ENCODE data around the gene VPS16. TPM values are rescaled to one million over a fixed set of nuclear protein-coding genes. Genes with fewer than 3 reads are reported as not detected.
A peak's percentile ranks its signal among the peaks of the same experiment; 100 is the strongest.

Gene VPS16
- total RNA-seq, 1 donor from 2014 or later: 31.3 TPM

DNA sequence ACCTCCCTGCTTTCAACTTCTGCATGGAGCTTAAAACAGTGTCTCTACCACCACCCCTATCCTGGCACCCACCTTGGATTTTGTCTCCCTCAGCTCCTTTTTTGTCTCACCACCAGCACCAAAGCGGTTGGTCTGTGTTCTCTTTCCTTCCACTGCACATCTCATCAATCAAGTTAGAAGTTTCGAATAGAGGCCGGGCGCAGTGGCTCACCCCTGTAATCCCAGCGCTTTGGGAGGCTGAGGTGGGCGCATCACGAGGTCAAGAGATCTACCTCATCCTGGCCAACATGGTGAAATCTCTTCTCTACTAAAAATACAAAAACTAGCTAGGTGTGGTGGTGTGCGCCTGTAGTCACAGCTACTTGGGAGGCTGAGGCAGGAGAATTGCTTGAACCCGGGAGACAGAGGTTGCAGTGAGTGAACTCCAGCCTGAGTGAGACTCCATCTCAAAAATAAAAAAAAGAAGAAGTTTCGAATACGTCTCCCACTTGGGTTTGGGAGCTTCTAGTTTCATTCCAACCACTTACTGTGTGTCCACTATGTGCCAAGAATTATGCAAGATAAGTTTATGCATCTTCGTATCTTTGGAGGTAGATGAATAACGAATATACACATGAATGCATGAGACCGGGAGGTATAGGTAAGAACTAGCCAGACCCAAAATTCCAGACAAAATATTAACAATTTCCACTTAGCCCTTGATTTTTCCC, 6.0 kb upstream of the VPS16 start:
- no peak for DNase-seq (ENCODE audit: low read depth)

DNA sequence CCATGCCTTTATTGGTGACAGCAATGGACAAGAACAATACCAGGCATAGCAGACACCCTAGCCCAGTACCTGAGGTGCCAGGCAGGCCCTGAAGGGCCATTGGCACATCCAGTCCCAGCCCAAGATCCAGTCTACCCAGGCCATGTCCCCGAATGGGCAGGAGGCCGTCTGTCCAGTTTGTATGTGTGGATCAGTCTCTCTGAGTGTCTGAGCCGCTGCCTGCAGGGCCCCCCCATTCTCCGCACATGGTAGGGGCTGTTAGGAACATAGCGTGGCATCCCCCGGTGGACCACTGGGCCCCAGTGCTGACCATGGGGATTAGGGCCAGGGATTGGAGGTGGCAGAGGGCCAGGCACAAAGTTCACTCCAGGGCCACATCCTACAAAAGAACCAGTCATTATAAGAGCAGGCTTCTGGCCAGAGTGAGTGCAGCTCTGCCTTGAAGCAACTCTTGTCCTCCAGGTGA, 5.2 kb upstream of the VPS16 start:
- no peak for DNase-seq (ENCODE audit: low read depth)

DNA sequence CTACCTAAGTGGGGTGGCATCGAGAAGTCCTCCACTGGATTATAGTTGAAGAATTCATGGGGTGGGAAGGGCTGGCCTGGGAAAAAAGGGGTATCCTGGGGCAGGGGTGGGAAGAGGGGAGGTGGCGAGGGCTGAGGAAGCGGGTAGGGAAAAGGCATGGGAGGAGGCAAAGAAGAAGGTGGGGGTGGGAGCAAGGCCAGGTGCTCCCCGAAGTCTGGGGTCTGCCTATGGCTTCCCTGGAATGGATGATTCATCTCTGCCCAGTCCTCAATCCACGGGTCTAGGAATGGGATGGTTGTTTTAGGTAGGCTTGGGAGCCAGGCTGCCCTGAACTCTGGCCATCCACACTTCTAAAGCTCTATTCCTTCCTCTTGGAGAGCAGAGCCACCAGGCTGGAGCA, 4.5 kb upstream of the VPS16 start:
- DNase-seq (ENCODE audit: low read depth): no peak

DNA sequence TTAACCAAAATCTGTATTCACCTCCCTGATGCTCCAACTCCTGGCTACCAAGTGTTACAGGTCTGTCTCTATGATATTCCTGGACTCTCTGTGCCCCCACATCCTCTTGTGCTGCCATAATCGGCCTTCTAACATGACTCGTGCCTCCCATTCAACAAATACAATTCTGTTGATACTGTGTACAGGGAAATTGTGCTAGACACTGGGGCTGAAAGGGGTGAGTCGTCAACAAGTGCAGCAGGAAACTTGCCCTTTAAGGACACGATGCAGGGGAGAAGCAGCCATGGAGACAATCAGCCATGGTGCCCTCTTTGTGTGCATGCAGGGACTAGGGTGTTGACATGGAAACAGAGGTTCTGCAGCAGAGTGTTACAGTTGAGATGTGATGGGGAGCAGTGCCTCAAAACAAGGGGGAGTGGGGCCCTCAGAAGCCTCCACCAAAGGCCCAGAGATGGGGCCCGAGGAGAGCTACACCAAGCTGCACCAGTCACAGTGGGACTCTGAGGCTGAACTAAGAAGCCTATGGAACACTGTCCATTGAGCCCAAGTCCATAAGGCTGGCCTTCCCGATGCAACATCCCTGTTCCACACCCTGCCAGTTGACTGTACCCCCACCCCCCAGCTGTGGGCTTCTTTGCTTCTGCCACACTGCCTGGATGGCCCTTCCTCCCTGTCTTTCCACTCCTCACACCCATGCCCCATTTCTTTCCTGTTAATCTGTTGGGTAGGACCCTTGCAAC, 3.2 kb upstream of the VPS16 start:
- no peak for DNase-seq (ENCODE audit: low read depth)

DNA sequence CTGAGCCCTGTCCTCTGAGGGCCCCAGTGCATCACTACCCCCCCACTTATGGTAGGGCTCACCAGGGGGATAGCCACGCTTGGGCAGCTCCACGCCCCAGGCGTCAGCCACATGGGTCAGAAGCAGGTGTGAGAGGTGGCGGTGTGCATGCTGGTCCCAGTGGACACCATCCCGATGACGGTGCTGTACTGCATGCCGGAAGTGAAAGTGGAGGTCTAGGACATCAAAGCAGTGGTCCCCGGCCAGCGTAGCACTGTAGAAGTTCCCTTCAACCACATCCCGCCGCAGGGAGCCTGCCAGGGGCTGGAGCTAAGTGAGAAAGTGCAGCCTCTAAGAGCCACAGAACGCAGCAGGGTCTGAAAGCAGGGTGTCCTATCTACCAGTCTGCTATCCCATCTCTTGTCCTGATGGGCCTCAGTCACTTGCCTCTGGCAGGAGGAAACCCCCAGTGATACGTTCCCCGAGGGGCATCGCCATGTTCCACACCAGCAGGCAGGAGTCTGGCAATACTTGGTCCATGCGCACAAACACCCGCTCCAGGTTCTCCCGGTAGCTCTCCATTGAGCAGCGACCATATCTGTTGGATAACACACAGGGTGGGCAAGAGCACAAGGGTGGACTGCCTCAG, 2.3 kb upstream of the VPS16 start:
- DNase-seq (ENCODE audit: low read depth): no peak

GRCh38 chr20:2838847-2839671, 1.5 kb upstream of the VPS16 start:
- no peak for DNase-seq (ENCODE audit: low read depth)

DNA sequence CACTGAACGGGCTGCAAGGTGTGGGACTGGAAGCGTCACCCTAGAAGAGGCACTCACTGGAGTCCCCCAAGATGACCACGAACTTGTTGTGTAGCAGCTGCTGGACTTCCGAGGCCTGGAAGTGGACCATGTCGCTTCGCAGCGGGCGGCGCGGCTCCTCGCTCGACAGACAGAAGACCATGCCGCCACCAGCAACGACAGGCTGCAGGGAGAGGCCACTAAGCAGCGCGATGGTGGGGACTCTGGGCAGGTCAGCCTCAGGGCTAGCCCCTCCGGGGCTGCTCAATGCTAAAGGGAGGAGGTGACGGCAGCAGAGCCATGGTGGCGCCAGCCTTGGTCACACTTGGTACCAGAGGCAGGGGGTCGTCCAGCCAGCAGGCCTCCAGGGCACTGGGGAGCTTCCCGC, 810 bp upstream of the VPS16 start:
- no peak for DNase-seq (ENCODE audit: low read depth)

DNA sequence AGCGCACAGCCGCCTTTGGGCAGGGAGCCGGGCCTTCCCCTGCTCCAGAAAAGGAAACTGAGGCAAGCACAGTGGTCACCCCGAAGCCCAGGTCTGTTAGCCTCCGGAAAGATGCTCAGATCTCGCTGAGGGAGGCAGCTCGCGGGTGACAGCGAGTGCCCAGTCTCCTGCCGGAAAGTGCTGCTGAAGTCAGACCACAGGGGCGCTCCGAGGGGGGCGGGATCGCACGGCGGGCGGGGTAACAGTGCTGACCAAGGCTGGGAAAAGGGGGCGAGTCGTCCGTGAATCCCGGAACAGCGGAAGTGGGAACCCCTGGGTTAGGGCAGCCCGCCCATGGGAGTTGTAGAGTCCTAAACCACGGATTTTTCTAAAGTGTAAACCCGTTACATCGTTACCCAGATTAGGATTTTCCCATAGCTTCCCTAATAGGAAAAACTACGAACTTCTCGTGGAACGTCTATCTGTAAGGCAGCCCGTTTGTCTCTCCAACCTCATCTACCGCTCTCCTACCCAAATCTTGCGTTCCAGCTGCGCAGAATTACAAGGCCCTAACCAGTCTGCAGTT, 504 bp downstream of the VPS16 start:
- peak; percentile 61 for DNase-seq (ENCODE audit: low read depth)

- DNase-seq (ENCODE audit: low read depth): no peak
These were observed 5.1 kb downstream of the VPS16 start for GRCh38 chr20:2845607-2846006.

- no peak for DNase-seq (ENCODE audit: low read depth)
These were observed 6.2 kb downstream of the VPS16 start for GRCh38 chr20:2846698-2847097.

- DNase-seq (ENCODE audit: low read depth): no peak
These were observed 7.3 kb downstream of the VPS16 start for GRCh38 chr20:2847802-2848201.

GRCh38 chr20:2849529-2849928, 9.0 kb downstream of the VPS16 start:
- no peak for DNase-seq (ENCODE audit: low read depth)

GRCh38 chr20:2851086-2851485, 10.5 kb downstream of the VPS16 start:
- no peak for DNase-seq (ENCODE audit: low read depth)

DNA sequence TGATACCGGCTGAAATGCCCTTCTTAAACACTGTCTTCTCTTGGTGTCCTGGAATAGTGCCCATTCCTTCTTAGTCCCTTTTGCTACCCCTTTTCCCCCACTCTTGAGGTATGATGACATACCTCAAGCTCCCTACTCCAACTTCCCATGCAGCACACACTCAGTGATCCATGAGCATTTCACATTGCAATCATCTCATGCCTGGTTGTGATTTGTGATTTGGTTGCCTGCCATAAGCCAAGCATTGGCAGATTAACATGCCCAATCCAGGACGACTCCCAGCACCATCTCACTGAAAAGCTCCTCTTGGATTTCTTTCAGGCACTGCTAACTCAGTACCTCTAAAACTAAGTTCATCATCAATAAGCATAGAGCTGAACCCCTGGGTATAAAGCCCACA, 18.0 kb downstream of the VPS16 start:
- DNase-seq (ENCODE audit: low read depth): no peak

DNA sequence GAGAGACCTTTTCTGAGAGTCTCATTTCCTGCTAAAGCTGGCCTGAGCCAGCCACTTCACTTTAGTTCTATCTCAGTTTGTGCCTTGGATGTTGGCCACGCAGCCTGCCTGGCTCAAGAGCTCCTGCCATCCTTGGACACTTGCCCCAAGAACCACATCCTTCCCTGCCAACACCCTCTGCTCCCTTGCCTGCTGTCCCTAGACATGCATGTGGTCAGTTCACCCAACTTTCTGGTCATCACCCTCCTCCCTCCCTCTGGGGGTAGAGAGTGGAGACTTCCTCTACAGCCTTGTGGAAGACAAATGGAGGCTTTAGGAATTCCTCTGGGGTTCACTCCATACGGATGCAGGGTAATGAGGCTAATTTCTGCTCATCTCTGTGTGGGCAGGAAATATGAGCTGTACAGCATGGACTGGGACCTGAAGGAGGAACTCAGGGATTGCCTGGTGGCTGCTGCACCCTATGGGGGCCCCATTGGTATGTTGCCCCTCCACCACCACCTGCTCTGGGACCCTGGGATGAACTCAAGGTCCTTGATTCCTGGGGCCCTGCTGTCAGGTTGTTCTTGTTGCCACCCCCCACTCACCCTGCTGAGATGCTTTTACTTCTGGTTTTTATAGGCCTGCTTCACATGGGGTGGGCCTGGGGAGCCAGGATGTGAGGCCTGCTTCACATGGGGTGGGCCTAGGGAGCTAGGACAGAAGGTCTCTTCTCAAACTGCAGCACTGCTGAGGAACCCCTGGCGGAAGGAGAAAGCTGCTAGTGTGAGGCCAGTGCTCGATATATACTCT, 19.0 kb downstream of the VPS16 start:
- peak; percentile 98 for DNase-seq (ENCODE audit: low read depth)

DNA sequence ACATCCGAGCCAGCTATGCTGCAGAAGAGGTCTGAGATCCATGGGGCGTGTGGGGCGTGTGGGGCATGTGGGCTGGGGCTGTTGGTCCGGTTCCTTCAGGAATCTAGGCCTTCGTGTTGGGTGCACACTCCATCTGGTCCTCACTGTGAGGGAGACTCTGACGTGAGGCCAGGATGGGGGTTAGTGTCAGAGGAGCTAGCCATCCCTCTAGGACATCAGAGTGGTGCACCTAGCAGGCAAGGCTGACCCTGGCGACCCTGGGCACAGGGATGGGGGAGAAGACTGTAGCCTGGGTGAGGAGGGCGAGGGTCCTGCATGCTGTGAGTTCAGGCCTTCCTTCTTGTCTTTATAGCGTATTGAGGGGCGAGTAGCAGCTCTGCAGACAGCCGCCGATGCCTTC, 24.1 kb downstream of the VPS16 start:
- no peak for DNase-seq (ENCODE audit: low read depth)

GRCh38 chr20:2865101-2865500, 24.6 kb downstream of the VPS16 start:
- no peak for DNase-seq (ENCODE audit: low read depth)

DNA sequence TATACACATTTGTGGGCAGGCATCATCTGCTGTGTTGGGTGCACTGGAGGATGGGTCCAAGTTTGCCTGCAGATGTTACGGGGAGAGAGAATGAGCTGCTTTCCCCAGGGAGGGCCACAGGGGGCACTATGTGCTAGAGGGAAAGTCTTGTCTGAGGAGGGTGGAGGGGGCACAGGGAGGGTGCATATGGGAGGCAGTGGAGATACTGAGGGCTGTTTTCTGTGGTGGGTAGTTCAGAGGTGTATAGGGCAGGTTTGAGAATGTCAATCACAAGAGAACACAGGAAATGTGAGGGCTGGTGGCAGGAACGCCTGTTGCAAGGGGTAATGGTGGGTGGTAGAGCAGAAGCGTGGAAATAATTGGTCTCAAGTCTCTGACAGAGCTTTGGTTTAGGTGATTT, 25.1 kb downstream of the VPS16 start:
- DNase-seq (ENCODE audit: low read depth): no peak

GRCh38 chr20:2866236-2866635, 25.7 kb downstream of the VPS16 start:
- DNase-seq (ENCODE audit: low read depth): no peak

Measured in myocyte (in vitro differentiated cells).